GM21423 (cell line): ENCODE measurements around the gene HS1BP3.

Experiments used
- ATAC-seq: cut with Tn5 transposase; IDR thresholded peaks from one replicate; pipeline ENCODE4 v1.9.1; 2021; ENCODE audit warnings: mild to moderate bottlenecking, moderate library complexity; ENCODE audit not compliant: unreplicated experiment

The HS1BP3 gene

GRCh38 chr2:20633001-20633400 lies 17.9 kb downstream of the HS1BP3 start:
- no peak for ATAC-seq

- ATAC-seq, result no peak
Observed at GRCh38 chr2:20632446-20632990, 18.4 kb downstream of the HS1BP3 start.

GRCh38 chr2:20631617-20632307 lies 19.1 kb downstream of the HS1BP3 start:
- ATAC-seq, result no peak

- ATAC-seq, result no peak
Observed at GRCh38 chr2:20630967-20631366, 19.9 kb downstream of the HS1BP3 start.

- no peak for ATAC-seq
Observed at GRCh38 chr2:20629581-20630171, 21.2 kb downstream of the HS1BP3 start.

- ATAC-seq, result no peak
Observed at GRCh38 chr2:20629181-20629580, 21.7 kb downstream of the HS1BP3 start.

GRCh38 chr2:20627712-20628380 lies 23.1 kb downstream of the HS1BP3 start:
- ATAC-seq, result no peak

GRCh38 chr2:20626698-20627513 lies 24.0 kb downstream of the HS1BP3 start:
- ATAC-seq, result no peak

- no peak for ATAC-seq
Observed at GRCh38 chr2:20626392-20626697, 24.6 kb downstream of the HS1BP3 start.

GRCh38 chr2:20625491-20626391 lies 25.2 kb downstream of the HS1BP3 start:
- ATAC-seq, result no peak

GRCh38 chr2:20624884-20625485 lies 25.9 kb downstream of the HS1BP3 start:
- no peak for ATAC-seq

- ATAC-seq, result no peak
Observed at GRCh38 chr2:20624156-20624883, 26.6 kb downstream of the HS1BP3 start.

GRCh38 chr2:20623741-20624155 lies 27.1 kb downstream of the HS1BP3 start:
- ATAC-seq, result no peak

- ATAC-seq, result no peak
Observed at GRCh38 chr2:20623241-20623640, 27.7 kb downstream of the HS1BP3 start.

- ATAC-seq, result no peak
Observed at GRCh38 chr2:20622731-20623130, 28.2 kb downstream of the HS1BP3 start.

- no peak for ATAC-seq
Observed at GRCh38 chr2:20622296-20622686, 28.6 kb downstream of the HS1BP3 start.

GRCh38 chr2:20621366-20622295 lies 29.3 kb downstream of the HS1BP3 start:
- ATAC-seq, result no peak

- no peak for ATAC-seq
Observed at GRCh38 chr2:20620696-20621365, 30.1 kb downstream of the HS1BP3 start.
